ENCODE data around the gene SMC1A.

GRCh38 chrX:53421772-53422085, 725 bp downstream of the SMC1A start:
- TF ChIP-seq CTCF (IDR thresholded peaks at IDR 0.05; ENCODE audit: low read depth, low read length) (no peak), POLR2A (IDR thresholded peaks at IDR 0.05; ENCODE audit: extremely low read depth, insufficient read length) (no peak), MAX (IDR thresholded peaks at IDR 0.05; ENCODE audit: low read depth, low read length) (no peak), MYC (IDR thresholded peaks at IDR 0.05; ENCODE audit: low read depth, low read length) (no peak)

Data from NB4 (cell line).